NCI-H2196 (cell line): Measurements from ENCODE around the gene SORCS2.
A peak's percentile ranks its signal among the peaks of the same experiment; 100 is the strongest.

Source experiments
- DNase-seq: peaks from one replicate; lab custom pipeline; 2025; ENCODE audit not compliant: unreplicated experiment; lab: John Stamatoyannopoulos, UW

SORCS2 gene

DNA sequence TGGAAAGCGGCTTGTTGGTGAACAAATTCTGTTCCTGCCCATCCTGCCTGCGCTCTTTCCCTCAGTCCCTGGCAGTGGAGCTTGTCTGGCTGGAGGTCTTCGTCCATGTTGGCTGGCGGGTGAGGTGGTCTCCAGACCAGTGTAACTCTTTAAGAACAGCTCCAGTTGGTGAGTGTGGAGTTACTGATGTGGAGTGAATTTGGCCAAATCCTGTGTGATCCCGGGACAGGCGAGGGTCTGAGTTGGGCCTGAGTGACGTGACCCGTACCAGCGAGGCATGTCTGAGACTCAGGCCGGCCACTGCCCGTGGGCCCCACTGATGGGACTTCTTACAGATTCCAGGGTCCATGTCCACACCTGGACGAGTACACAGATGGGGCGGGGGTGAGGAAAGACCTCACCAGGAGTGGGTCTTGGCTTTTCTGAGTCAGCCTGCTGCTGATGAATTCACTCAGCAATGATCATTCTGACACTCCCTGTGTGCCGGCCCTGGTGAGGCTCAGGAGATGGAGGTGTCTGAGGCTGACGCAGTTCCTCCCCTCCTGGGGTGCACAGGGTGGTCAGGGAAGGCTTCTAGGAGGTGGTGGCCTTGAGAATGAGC, 196.9 kb downstream of the SORCS2 start:
- no peak for DNase-seq

DNA sequence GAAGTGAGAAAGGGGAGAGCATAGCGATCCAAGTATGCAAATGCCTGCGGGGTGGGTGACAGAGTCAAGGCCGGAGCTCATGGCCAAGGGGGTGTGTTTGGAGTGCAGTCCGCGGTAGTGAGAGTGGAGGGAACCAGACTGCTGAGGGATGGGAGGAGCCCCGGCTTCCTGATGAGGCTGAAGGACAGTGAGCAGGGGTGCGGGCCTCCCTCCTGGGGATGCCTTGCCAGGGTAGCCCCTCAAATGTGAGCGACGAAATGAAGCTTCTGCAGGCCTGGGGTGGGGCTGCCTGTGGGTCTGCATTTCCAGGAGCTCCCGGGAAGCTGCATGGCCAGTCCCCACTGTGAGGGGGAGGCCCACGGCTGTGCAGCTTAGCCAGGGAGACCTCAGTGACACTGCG, 197.4 kb downstream of the SORCS2 start:
- DNase-seq: no peak

DNA sequence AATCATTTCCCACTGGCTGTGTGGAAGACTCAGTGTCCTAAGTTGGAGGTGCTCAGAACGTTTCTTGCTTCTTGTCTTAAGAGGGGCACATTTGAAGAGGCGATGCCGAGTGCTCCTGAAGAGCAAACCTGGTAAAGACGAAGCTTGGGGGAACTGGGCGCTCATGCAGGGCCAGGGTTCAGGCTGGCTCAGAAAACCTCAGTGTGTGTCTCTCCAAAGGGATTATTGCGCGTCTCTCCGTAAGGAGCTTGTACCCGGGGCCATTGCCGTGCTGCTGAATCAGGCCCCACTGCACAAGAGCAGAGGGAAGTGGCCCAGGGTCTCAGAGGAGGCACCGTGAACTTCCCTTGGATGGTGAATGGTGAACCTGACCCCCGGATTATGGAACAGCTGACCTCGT, 198.0 kb downstream of the SORCS2 start:
- DNase-seq: no peak

GRCh38 chr4:7390906-7391636, 198.7 kb downstream of the SORCS2 start:
- DNase-seq: no peak

- no peak for DNase-seq
These were observed 199.5 kb downstream of the SORCS2 start for GRCh38 chr4:7391637-7392437.

DNA sequence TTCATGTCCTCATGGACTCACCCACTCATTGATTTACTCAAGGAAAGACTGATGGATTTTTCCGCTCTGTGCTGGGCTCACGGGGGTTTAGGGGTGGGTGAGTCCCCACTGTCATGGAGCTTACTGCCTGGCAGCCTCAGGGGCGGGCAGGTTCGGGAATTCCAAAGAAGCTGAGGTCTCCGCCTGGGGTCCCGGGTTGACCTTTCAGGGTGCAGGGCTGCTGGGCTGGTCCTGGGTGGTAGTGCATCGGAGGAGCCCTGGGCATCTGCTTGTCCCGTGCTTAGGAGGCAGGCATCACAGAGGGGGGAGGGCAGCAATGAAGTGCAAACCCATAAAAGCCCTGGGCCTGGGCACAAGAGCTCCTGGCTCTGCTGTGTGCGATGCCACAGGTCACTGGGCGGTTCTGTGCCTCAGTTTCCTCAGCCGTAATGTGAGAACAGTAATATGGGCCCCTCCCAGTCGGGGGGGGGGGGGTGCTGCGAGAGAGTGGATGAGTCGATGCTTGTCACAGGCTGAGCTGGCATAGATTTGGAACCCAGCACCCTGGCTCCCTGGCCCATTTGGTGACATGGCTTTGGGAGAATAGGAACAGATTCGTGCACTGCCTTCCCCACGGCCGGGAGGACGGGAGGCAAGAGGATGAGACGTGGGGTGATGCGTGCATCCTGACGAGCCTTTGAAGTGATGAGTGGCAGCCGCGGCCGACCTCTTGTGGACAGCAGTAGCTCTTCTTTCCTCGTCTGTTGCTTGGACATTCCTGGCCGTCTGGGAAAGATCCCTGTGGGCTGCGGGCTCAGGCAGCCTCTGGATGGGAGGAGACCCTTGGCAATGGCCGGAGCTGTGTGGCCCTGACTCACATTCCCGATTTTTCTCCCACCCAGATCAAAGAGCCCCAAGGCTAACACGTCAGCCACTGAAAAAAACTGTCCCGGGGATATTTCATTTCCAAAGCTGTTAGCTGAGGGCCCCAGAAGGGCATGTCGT, 200.4 kb downstream of the SORCS2 start:
- DNase-seq: no peak

DNA sequence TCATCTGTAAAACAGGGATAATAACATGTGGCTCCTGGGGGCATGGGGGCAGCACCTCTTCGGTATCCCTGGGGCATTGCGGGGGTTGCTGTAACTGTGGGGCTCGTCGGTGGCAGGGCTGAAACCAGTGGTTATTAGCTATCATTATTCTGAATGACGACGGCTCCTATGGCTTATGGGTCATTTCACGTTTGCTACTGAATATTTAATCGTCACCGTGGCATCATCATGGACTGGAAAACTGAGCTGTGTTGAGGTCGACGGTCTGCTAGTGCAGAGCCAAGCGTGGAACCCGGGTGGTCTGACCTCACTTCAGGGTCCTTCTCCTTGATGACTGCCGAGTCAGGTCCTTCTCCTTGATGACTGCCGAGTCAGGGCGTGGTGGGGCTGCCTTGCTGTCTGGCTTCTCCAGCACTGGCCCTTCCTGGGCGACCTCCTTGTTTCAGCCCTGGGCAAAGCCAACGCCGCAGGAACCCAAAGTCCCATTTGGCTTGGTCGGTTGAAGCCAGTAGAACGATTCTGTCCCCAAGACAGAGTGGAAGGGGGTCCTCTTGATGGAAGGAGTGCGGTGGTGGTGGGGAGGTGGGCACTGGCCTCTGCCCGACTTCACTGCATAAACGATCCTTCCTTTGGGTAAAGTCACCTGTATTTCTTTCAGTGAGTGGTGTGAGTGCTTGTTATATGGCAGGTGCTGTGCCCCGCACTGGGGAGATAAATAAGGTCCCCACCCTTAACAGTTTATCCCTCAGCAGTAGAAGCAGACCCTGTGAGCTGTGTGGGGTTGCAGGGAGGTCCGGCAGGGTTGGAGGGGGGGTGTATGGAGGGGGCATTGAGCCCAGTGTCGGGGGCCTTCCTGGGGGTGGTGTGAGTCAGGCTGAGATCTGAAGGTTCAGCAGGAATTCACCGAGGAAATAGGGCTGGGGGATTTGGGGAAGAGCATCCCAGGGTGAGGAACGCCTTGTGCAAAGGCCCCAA, 201.6 kb downstream of the SORCS2 start:
- no peak for DNase-seq

GRCh38 chr4:7394681-7395451, 202.5 kb downstream of the SORCS2 start:
- no peak for DNase-seq

GRCh38 chr4:7395645-7396044, 203.3 kb downstream of the SORCS2 start:
- DNase-seq: no peak

DNA sequence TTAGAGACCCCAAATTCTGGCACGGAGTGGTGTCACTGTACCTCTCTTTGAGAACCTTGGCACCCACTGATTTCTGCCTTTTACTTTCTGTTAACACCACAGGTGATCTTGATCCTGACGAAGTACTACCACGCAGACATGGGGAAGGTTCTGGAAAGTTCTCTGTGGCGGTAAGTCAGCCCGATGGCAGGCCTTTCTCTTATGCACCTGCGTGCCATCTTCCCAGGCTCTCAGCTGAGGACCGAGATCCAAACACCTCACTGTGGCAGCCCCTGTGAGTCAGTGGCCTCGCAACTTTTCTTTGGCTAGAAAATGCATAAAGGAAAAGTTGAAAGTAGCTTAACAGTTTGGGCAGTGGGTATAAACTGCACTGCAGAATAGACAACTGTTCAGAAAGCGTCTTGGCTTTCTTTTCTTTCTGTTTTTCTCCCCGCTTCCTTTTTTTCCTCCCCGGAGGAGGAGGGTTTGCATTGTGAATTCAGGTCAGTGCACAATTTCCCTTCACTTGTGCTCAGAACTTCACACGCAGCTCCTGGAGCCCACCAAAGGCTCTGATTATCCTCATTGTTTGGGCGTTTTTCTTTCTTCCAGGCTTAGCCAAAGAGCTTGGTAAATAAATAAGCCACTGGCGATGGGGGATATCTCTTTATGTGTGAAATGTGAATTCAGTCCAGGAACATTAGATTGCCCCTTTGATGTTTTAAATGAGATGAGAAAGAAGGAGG, 204.0 kb downstream of the SORCS2 start:
- no peak for DNase-seq

- DNase-seq: no peak
These were observed 205.1 kb downstream of the SORCS2 start for GRCh38 chr4:7397206-7398103.

- DNase-seq: peak; percentile 95
These were observed 205.7 kb downstream of the SORCS2 start for GRCh38 chr4:7398104-7398423.

DNA sequence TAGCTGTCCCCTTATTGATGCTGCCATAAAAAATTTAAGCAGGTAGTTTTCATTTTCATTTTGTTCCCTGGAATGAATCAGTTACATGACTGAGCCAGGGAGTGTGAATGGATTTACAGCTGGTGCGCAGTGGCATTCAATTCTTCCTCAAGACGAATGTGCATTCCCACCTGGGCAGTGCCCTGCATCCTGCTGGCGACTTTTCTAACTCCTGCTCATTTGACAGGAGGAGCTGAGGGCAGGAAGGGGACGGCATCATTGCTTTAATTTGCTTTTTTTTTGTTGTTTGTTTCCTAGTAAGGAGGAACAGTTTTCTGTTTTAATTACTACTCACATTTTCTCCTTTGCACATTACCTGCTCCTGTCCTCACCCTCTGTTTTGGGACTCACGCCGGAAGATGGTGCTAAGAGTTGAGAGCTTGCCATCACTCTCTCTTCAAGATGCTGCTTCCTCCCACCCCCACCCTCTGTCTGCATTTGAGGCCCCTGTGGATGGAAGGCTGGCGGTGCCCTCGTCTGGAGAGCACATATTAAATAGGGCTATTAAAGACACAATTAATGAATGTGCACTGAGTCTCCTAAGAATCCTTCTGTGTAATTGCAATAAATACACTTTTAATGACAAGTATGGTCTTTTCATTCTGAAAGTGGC, 206.6 kb downstream of the SORCS2 start:
- no peak for DNase-seq

DNA sequence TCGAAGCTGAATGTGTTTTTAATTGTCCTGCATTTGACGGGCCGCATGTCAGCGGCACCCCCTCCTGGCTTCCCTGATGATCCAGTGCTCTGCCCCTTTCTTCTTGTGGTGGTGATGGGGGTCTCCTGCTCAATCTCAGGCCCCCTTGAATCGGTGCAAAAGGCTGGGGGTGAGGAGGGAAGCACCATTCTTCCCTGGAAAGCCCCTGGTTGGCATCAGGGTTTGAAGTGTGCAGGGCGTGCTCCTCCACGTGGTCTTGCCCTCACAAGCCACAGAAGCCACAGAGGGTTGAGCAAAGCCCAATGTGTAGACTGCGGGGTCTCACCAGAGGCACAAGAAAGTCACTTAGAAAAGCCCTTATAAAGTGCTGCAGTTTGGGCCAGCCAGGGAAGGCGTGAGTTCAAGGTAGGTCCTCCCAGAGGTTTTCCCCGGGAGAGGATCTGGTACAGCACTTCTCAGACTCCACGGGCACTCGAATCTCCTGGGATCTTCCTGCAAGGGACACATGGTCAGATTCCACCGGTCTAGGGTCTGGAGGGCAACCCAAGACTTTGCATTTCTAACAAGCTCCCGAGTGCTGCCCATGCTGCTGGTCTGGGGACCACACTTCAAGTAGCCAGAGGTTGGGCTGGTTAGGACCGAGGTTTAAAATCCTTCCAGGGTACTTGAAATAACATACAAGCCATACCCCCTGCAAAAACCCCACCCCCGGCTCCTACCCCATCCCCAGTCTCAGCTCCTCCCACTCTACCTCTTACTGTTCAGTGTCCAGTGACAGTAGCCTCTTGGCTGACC, 207.3 kb downstream of the SORCS2 start:
- no peak for DNase-seq

DNA sequence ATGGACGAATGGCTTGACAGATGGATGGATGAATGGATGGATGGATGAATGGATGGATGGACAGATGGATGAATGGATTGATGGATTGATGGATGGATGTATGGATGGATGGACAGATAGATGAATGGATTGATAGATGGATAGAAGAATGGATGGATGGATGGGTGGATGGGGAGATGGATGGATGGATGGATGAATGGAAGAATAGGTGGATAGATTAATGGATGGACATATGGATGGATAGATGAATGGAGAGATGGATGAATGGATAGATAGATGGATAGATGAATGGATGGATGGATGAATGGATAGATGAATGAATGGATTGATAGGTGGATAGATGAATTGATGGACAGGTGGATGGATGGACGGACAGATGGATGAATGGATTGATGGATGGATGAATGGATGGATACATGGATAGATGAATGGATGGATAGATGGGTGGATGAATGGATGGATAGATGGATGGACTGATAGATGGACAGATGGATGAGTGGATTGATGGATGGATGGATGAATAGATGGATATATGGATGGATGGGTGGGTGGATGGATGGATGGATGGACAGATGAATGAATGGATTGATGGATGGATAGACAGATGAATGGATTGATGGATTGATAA, 208.4 kb downstream of the SORCS2 start:
- no peak for DNase-seq

GRCh38 chr4:7402526-7402925, 210.2 kb downstream of the SORCS2 start:
- DNase-seq: peak; percentile 28
